ENCODE measurements around the gene BFSP2. TPM values are rescaled to one million over a fixed set of nuclear protein-coding genes. Genes with fewer than 3 reads are reported as not detected.

BFSP2 gene
- total RNA-seq, 4 donors from 2014 or later: not detected

- no peaks in the 10 kb centered on the region for H3K36me3 ChIP-seq
- WGBS, 2 donors: 50 to 62% methylated on average over 2 of the region's 2 CpGs
- no peak overlapping the region for H3K27ac ChIP-seq
- H3K4me1 ChIP-seq: no peaks in the 10 kb centered on the region
- no peaks in the 10 kb centered on the region for H3K27me3 ChIP-seq
- TF ChIP-seq POLR2A (IDR thresholded peaks at IDR 0.05): no peak
- no peak for DNase-seq
- intact Hi-C loops (cut with DNase I): no loop called here
- H3K4me3 ChIP-seq (replicated peaks in 1 of 3): no peak overlapping the region
- H3K9me3 ChIP-seq: no peaks in the 10 kb centered on the region
These were observed 9.1 kb downstream of the BFSP2 start for GRCh38 chr3:133408961-133409360.

DNA sequence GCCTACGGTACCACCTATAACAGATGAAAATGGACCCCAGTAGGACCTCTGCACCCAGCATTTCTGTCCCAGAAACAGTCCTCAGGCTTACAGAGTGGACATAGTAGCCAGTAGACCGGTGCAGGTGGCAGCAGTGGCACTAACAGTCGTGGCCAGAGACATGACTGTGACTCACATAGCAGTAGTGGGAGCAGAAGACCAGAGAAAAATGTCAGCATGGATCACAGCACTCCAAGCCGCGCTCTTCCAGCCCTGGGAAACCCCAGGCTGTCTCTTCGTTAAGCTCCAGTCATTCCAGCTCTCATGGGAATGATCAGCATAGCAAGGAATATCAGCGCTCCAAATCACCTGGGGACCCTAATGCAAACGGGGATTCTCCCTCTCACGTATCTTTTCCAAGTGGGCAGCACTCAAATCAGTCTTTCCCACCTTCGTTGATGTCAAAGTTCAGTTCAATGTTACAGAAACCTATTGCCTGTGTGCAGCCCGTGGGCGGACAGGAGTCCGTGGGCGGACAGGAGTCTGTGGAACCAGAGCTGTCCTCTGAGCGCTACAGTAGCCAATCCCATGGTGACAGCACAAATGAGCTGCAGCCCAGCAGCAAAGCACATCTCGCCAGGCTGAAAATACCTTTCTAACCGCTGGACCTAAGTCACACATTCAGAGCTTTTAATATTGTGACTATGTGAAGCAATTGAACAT is 10.5 kb downstream of the BFSP2 start:
- 75 to 89% methylated on average over 17 of the region's 17 CpGs for WGBS, 2 donors
- no peak for TF ChIP-seq POLR2A (IDR thresholded peaks at IDR 0.05)
- TF ChIP-seq CTCF (IDR thresholded peaks at IDR 0.05): no peak
- H3K27me3 ChIP-seq: no peaks in the 10 kb centered on the region
- H3K36me3 ChIP-seq: no peaks in the 10 kb centered on the region
- H3K4me1 ChIP-seq: no peaks in the 10 kb centered on the region
- intact Hi-C loops (cut with DNase I): no loop called here
- no peaks in the 10 kb centered on the region for H3K9me3 ChIP-seq
- DNase-seq: no peak
- no peak overlapping the region for H3K4me3 ChIP-seq (replicated peaks in 1 of 3)
- H3K27ac ChIP-seq: no peak overlapping the region

DNA sequence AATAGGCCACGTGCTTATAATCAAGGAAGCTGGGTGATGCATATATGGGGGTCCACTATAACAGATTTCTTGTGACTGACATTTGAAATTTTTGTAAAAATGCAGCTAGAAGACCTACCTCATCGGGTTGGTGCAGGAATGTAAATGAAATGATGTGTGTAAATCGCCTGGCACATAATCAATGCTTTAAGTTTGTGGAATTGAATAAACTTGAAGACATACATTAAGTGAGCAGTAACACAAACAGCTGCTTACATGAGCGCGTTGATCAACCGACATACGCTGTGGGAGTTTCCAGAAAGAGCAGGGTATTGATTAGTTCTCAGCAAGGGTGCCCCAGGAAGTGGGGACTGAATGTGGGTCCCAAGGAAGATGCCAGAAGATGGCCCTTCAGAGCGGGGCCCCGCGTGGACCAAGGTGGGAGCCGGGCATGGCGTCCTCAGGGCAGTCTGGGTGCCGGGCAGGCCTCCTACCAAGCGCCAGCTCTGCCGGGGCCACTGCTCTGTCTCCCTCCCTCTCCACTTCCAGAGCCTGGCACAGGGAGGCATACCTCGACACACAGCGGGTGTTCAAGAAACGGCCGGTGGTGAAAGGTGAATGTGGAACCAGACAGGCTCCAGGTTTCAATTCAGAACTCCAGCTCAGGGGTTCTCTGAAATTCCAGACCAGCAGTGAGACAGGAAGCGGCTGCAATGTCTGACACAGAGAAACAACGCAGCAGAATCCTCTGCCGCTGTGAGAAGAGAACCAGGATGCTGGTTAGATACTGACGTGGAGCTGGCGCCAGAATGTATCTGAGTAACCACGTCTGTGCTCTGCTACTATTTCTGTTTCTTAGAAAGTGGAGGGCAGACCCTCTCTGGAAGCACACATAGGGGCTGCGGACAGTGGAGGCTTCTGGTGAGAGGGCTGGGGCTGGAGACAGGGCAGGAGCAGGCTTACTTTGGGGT is 12.6 kb downstream of the BFSP2 start:
- Histone ChIP-seq H3K36me3 (no peaks in the 10 kb centered on the region), H3K4me1 (no peaks in the 10 kb centered on the region), H3K4me3 (replicated peaks in 1 of 3) (no peak overlapping the region), H3K27ac (no peak overlapping the region), H3K27me3 (no peaks in the 10 kb centered on the region), H3K9me3 (no peaks in the 10 kb centered on the region)
- DNase-seq: no peak
- TF ChIP-seq POLR2A (IDR thresholded peaks at IDR 0.05): no peak
- TF ChIP-seq CTCF (IDR thresholded peaks at IDR 0.05): no peak
- 80 to 82% methylated on average over 24 to 26 of the region's 26 CpGs for WGBS, 2 donors
- intact Hi-C loops (cut with DNase I): no loop called here

- Histone ChIP-seq H3K27me3 (no peaks in the 10 kb centered on the region), H3K9me3 (no peaks in the 10 kb centered on the region), H3K4me1 (no peaks in the 10 kb centered on the region), H3K4me3 (replicated peaks in 1 of 3) (no peak overlapping the region), H3K27ac (peak overlapping the region in 1 of 3 donors; percentile 18), H3K36me3 (no peaks in the 10 kb centered on the region)
- WGBS, 2 donors: 36 to 40% methylated on average over 17 of the region's 17 CpGs
- DNase-seq: no peak
- TF ChIP-seq CTCF (IDR thresholded peaks at IDR 0.05) (no peak), POLR2A (IDR thresholded peaks at IDR 0.05) (no peak)
- intact Hi-C loops (cut with DNase I): no loop called here
These were observed 13.5 kb downstream of the BFSP2 start for GRCh38 chr3:133413161-133414020.

DNA sequence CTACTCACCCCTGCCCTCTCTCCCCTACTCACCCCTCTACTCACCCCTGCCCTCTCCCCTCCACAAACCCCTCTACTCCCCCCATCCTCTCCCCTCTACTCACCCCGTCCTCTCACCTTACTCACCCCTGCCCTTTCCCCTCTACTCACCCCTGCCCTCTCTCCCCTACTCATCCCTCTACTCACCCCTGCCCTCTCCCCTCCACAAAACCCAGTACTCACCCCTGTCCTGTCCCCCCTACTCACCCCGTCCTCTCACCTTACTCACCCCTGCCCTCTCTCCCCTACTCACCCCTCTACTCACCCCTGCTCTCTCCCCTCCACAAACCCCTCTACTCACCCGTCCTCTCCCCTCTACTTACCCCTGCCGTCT is 14.2 kb downstream of the BFSP2 start:
- no peaks in the 10 kb centered on the region for H3K27me3 ChIP-seq
- intact Hi-C loops (cut with DNase I): no loop called here
- H3K9me3 ChIP-seq: no peaks in the 10 kb centered on the region
- TF ChIP-seq POLR2A (IDR thresholded peaks at IDR 0.05): no peak
- TF ChIP-seq CTCF (IDR thresholded peaks at IDR 0.05): no peak
- H3K27ac ChIP-seq: peak overlapping the region in 1 of 3 donors; percentile 18
- DNase-seq: no peak
- no peaks in the 10 kb centered on the region for H3K36me3 ChIP-seq
- WGBS, 2 donors: 78 to 92% methylated on average over 1 to 4 of the region's 4 CpGs
- H3K4me1 ChIP-seq: no peaks in the 10 kb centered on the region
- H3K4me3 ChIP-seq (replicated peaks in 1 of 3): no peak overlapping the region
